Right renal pelvis (tissue), 4 donors: ENCODE results near the gene RFT1. TPM values are rescaled to one million over a fixed set of nuclear protein-coding genes. Genes with fewer than 3 reads are reported as not detected.

Source experiments
- DNase-seq, 4 donors: peaks; one replicate each; pipeline ENCODE4 v3.0.0-alpha.2; 2013; ENCODE audit warnings: low read depth in 4 of 4, low spot score in 3 of 4, missing footprints in 1 of 4
- polyA plus RNA-seq, 4 donors: library from polyadenylated mRNA; unstranded; fragments of 120-200 nt; gene quantifications; one replicate each; pipeline ENCODE4 v1.2.1, GENCODE V29; 2013; ENCODE audit not compliant: insufficient read length in 4 of 4

The RFT1 gene
- polyA plus RNA-seq, 4 donors, result 24.8 to 31.8 (median 27.3) TPM

GRCh38 chr3:53129344-53129743, 891 bp downstream of the RFT1 start:
- DNase-seq, result no peak

- no peak for DNase-seq
These were observed 3.6 kb downstream of the RFT1 start for GRCh38 chr3:53126601-53127000.

- no peak for DNase-seq
These were observed 6.3 kb downstream of the RFT1 start for GRCh38 chr3:53123953-53124352.

GRCh38 chr3:53123510-53123909, 6.7 kb downstream of the RFT1 start:
- no peak for DNase-seq

GRCh38 chr3:53122933-53123305, 7.3 kb downstream of the RFT1 start:
- no peak for DNase-seq

- DNase-seq, result no peak
These were observed 7.8 kb downstream of the RFT1 start for GRCh38 chr3:53122255-53122932.

GRCh38 chr3:53120336-53120735, 9.9 kb downstream of the RFT1 start:
- DNase-seq, result no peak

GRCh38 chr3:53116956-53117355, 13.3 kb downstream of the RFT1 start:
- no peak for DNase-seq

GRCh38 chr3:53114412-53115074, 15.7 kb downstream of the RFT1 start:
- no peak for DNase-seq

- peak; percentile 67 to 70 (median 67) for DNase-seq
These were observed 16.2 kb downstream of the RFT1 start for GRCh38 chr3:53114011-53114400.

- no peak for DNase-seq
These were observed 16.8 kb downstream of the RFT1 start for GRCh38 chr3:53113293-53114010.

- DNase-seq, result no peak
These were observed 18.4 kb downstream of the RFT1 start for GRCh38 chr3:53111822-53112221.

GRCh38 chr3:53109891-53110771, 20.1 kb downstream of the RFT1 start:
- no peak for DNase-seq

- DNase-seq, result no peak
These were observed 21.0 kb downstream of the RFT1 start for GRCh38 chr3:53109190-53109589.

- DNase-seq, result no peak
These were observed 25.5 kb downstream of the RFT1 start for GRCh38 chr3:53104762-53105161.

- no peak for DNase-seq
These were observed 26.6 kb downstream of the RFT1 start for GRCh38 chr3:53103397-53104296.

- no peak for DNase-seq
These were observed 27.6 kb downstream of the RFT1 start for GRCh38 chr3:53102601-53103147.

GRCh38 chr3:53101956-53102355, 28.3 kb downstream of the RFT1 start:
- no peak for DNase-seq

- no peak for DNase-seq
These were observed 29.3 kb downstream of the RFT1 start for GRCh38 chr3:53100818-53101466.
